ENCODE results near the gene TMEM245. TPM values are rescaled to one million over a fixed set of nuclear protein-coding genes. Genes with fewer than 3 reads are reported as not detected.

Gene TMEM245
- total RNA-seq, 2 experiments from 2014 or later = 22.6 to 24.4 TPM

GRCh38 chr9:109064963-109065702, 54.6 kb downstream of the TMEM245 start:
- DNase-seq = no peak

GRCh38 chr9:109063760-109064159, 56.0 kb downstream of the TMEM245 start:
- CTCF ChIA-PET = no interaction called here
- Histone ChIP-seq H3K9me3 (ENCODE audit: control insufficient read depth in 1 of 2, insufficient read depth in 1 of 2, low read length in 2 of 2) (no peaks in the 10 kb centered on the region), H3K27ac (ENCODE audit: low read depth in 1 of 2, low read length in 2 of 2) (no peak overlapping the region), H3K4me3 (ENCODE audit: low read length) (no peak overlapping the region), H3K36me3 (ENCODE audit: insufficient read depth, low read length) (peaks cover 79% of the 10 kb centered on the region), H3K27me3 (ENCODE audit: control insufficient read depth in 1 of 2, insufficient read depth in 2 of 2, low read length in 2 of 2) (no peaks in the 10 kb centered on the region), H3K4me1 (ENCODE audit: insufficient read depth, low read length) (no peaks in the 10 kb centered on the region)
- no peaks in the 10 kb centered on the region for H3K27me3 Mint-ChIP-seq
- ATAC-seq (ENCODE audit: poor library complexity) = no peak
- intact Hi-C loops (cut with DNase I, micrococcal nuclease) = no loop called here
- H3K4me3 Mint-ChIP-seq = no peak overlapping the region
- POLR2A ChIA-PET = no interaction called here
- H3K27ac Mint-ChIP-seq = no peak overlapping the region
- TF ChIP-seq CTCF (IDR thresholded peaks at IDR 0.05) = no peak
- DNase-seq = no peak
- no peaks in the 10 kb centered on the region for H3K4me1 Mint-ChIP-seq (ENCODE audit: low read depth)
- no peaks in the 10 kb centered on the region for H3K9me3 Mint-ChIP-seq
- peaks cover 62% of the 10 kb centered on the region for H3K36me3 Mint-ChIP-seq (ENCODE audit: low read depth)

More at GRCh38 chr9:109064963-109065702, 54.6 kb downstream of the TMEM245 start:
- no peaks in the 10 kb centered on the region for H3K9me3 ChIP-seq (ENCODE audit: control insufficient read depth in 1 of 2, insufficient read depth in 1 of 2, low read length in 2 of 2)
- TF ChIP-seq CTCF (IDR thresholded peaks at IDR 0.05) = no peak
- CTCF ChIA-PET = interaction anchor here (0.8 kb wide), 1 partner anchor 19 kb away, joined by 3 read pairs; no protein-coding TSS in a partner anchor
- Mint-ChIP-seq H3K9me3 (no peaks in the 10 kb centered on the region), H3K4me3 (no peak overlapping the region), H3K36me3 (ENCODE audit: low read depth) (peaks cover 51% of the 10 kb centered on the region), H3K27me3 (no peaks in the 10 kb centered on the region), H3K27ac (no peak overlapping the region), H3K4me1 (ENCODE audit: low read depth) (no peaks in the 10 kb centered on the region)
- H3K4me1 ChIP-seq (ENCODE audit: insufficient read depth, low read length) = no peaks in the 10 kb centered on the region
- POLR2A ChIA-PET = no interaction called here
- H3K36me3 ChIP-seq (ENCODE audit: insufficient read depth, low read length) = peaks cover 79% of the 10 kb centered on the region
- ATAC-seq (ENCODE audit: poor library complexity) = no peak
- intact Hi-C loops (cut with DNase I, micrococcal nuclease) = no loop called here
- no peak overlapping the region for H3K4me3 ChIP-seq (ENCODE audit: low read length)
- H3K27me3 ChIP-seq (ENCODE audit: control insufficient read depth in 1 of 2, insufficient read depth in 2 of 2, low read length in 2 of 2) = no peaks in the 10 kb centered on the region
- no peak overlapping the region for H3K27ac ChIP-seq (ENCODE audit: low read depth in 1 of 2, low read length in 2 of 2)

GRCh38 chr9:109062543-109062942, 57.2 kb downstream of the TMEM245 start:
- H3K27ac ChIP-seq (ENCODE audit: low read depth in 1 of 2, low read length in 2 of 2) = no peak overlapping the region
- no peaks in the 10 kb centered on the region for H3K4me1 Mint-ChIP-seq (ENCODE audit: low read depth)
- CTCF ChIA-PET = no interaction called here
- H3K27me3 ChIP-seq (ENCODE audit: control insufficient read depth in 1 of 2, insufficient read depth in 2 of 2, low read length in 2 of 2) = no peaks in the 10 kb centered on the region
- TF ChIP-seq CTCF (IDR thresholded peaks at IDR 0.05) = no peak
- peaks cover 77% of the 10 kb centered on the region for H3K36me3 ChIP-seq (ENCODE audit: insufficient read depth, low read length)
- peaks cover 66% of the 10 kb centered on the region for H3K36me3 Mint-ChIP-seq (ENCODE audit: low read depth)
- intact Hi-C loops (cut with DNase I, micrococcal nuclease) = no loop called here
- no peaks in the 10 kb centered on the region for H3K9me3 ChIP-seq (ENCODE audit: control insufficient read depth in 1 of 2, insufficient read depth in 1 of 2, low read length in 2 of 2)
- ATAC-seq (ENCODE audit: poor library complexity) = no peak
- no peaks in the 10 kb centered on the region for H3K4me1 ChIP-seq (ENCODE audit: insufficient read depth, low read length)
- POLR2A ChIA-PET = no interaction called here
- no peaks in the 10 kb centered on the region for H3K27me3 Mint-ChIP-seq
- no peak overlapping the region for H3K4me3 ChIP-seq (ENCODE audit: low read length)
- no peaks in the 10 kb centered on the region for H3K9me3 Mint-ChIP-seq
- no peak for DNase-seq
- H3K27ac Mint-ChIP-seq = no peak overlapping the region
- H3K4me3 Mint-ChIP-seq = no peak overlapping the region
